ENCODE measurements around the gene HSD17B3.

HSD17B3 gene

GRCh38 chr9:96289392-96289791 lies 12.6 kb downstream of the HSD17B3 start:
- Histone ChIP-seq H2AFZ (ENCODE audit: low read length) (no peak overlapping the region), H4K20me1 (ENCODE audit: insufficient read depth, low read length) (no peaks in the 10 kb centered on the region), H3K36me3 (ENCODE audit: insufficient read depth, low read length) (no peaks in the 10 kb centered on the region), H3K4me3 (ENCODE audit: low read depth, low read length, poor library complexity, severe bottlenecking) (no peak overlapping the region), H3K27me3 (ENCODE audit: insufficient read depth, low read length) (no peaks in the 10 kb centered on the region), H3K9me2 (ENCODE audit: low read depth, low read length) (no peaks in the 10 kb centered on the region), H3K4me1 (ENCODE audit: insufficient read depth, low read length, severe bottlenecking) (no peaks in the 10 kb centered on the region), H3K27ac (ENCODE audit: low read depth, low read length, poor library complexity, severe bottlenecking) (no peak overlapping the region), H3F3A (ENCODE audit: insufficient read depth, low read length) (no peaks in the 10 kb centered on the region), H3K79me2 (ENCODE audit: insufficient read depth, low read length) (no peaks in the 10 kb centered on the region), H3K4me2 (ENCODE audit: low read length) (no peak overlapping the region), H3K9me3 (ENCODE audit: low read length) (no peaks in the 10 kb centered on the region), H3K9ac (ENCODE audit: low read length) (no peak overlapping the region)
- TF ChIP-seq CTCF (IDR thresholded peaks at IDR 0.05; ENCODE audit: low read length), result no peak
- TF ChIP-seq EZH2 (IDR thresholded peaks at IDR 0.05; ENCODE audit: borderline replicate concordance, low read length), result no peak

- TF ChIP-seq EZH2 (IDR thresholded peaks at IDR 0.05; ENCODE audit: borderline replicate concordance, low read length) (no peak), CTCF (IDR thresholded peaks at IDR 0.05; ENCODE audit: low read length) (no peak)
- Histone ChIP-seq H3K27ac (ENCODE audit: low read depth, low read length, poor library complexity, severe bottlenecking) (no peak overlapping the region), H3K9me2 (ENCODE audit: low read depth, low read length) (no peaks in the 10 kb centered on the region)
Observed at GRCh38 chr9:96281641-96282040, 20.3 kb downstream of the HSD17B3 start.

GRCh38 chr9:96279932-96280331 lies 22.0 kb downstream of the HSD17B3 start:
- no peaks in the 10 kb centered on the region for H3F3A ChIP-seq (ENCODE audit: insufficient read depth, low read length)
- no peak overlapping the region for H3K9ac ChIP-seq (ENCODE audit: low read length)
- TF ChIP-seq EZH2 (IDR thresholded peaks at IDR 0.05; ENCODE audit: borderline replicate concordance, low read length), result no peak
- no peak for TF ChIP-seq CTCF (IDR thresholded peaks at IDR 0.05; ENCODE audit: low read length)
- no peaks in the 10 kb centered on the region for H3K79me2 ChIP-seq (ENCODE audit: insufficient read depth, low read length)
- H3K27me3 ChIP-seq (ENCODE audit: insufficient read depth, low read length), result no peaks in the 10 kb centered on the region
- no peak overlapping the region for H3K4me2 ChIP-seq (ENCODE audit: low read length)
- H3K4me1 ChIP-seq (ENCODE audit: insufficient read depth, low read length, severe bottlenecking), result no peaks in the 10 kb centered on the region
- H3K9me2 ChIP-seq (ENCODE audit: low read depth, low read length), result no peaks in the 10 kb centered on the region
- no peak overlapping the region for H3K4me3 ChIP-seq (ENCODE audit: low read depth, low read length, poor library complexity, severe bottlenecking)
- H4K20me1 ChIP-seq (ENCODE audit: insufficient read depth, low read length), result no peaks in the 10 kb centered on the region
- 0 out of 2 replicates have a peak, but pooled peaks cover under 1% of the 10 kb centered on the region for H3K9me3 ChIP-seq (ENCODE audit: low read length)
- no peak overlapping the region for H3K27ac ChIP-seq (ENCODE audit: low read depth, low read length, poor library complexity, severe bottlenecking)
- no peaks in the 10 kb centered on the region for H3K36me3 ChIP-seq (ENCODE audit: insufficient read depth, low read length)
- H2AFZ ChIP-seq (ENCODE audit: low read length), result no peak overlapping the region

More at GRCh38 chr9:96281641-96282040, 20.3 kb downstream of the HSD17B3 start:
- Histone ChIP-seq H3K9ac (ENCODE audit: low read length) (no peak overlapping the region), H3K79me2 (ENCODE audit: insufficient read depth, low read length) (no peaks in the 10 kb centered on the region), H3F3A (ENCODE audit: insufficient read depth, low read length) (no peaks in the 10 kb centered on the region), H3K36me3 (ENCODE audit: insufficient read depth, low read length) (no peaks in the 10 kb centered on the region), H3K27me3 (ENCODE audit: insufficient read depth, low read length) (no peaks in the 10 kb centered on the region), H3K4me3 (ENCODE audit: low read depth, low read length, poor library complexity, severe bottlenecking) (no peak overlapping the region), H4K20me1 (ENCODE audit: insufficient read depth, low read length) (no peaks in the 10 kb centered on the region), H3K9me3 (ENCODE audit: low read length) (no peaks in the 10 kb centered on the region), H2AFZ (ENCODE audit: low read length) (no peak overlapping the region), H3K4me1 (ENCODE audit: insufficient read depth, low read length, severe bottlenecking) (no peaks in the 10 kb centered on the region), H3K4me2 (ENCODE audit: low read length) (no peak overlapping the region)
